Lung (tissue), 12 donors: ENCODE results near the gene DTX4. TPM values are rescaled to one million over a fixed set of nuclear protein-coding genes. Genes with fewer than 3 reads are reported as not detected.

Source experiments
- ATAC-seq: fragments of 200-7000 bp; cut with Tn5 transposase; one replicate; pipeline ENCODE4 v1.9.1; 2020; ENCODE audit warnings: moderate number of reproducible peaks; ENCODE audit not compliant: insufficient read depth, low FRiP score
- DNase-seq, 3 donors: peaks; one replicate each; pipeline ENCODE4 v3.0.0-alpha.2; 2013 to 2017
- H3K27ac ChIP-seq, 2 donors: one replicate each; pipeline ENCODE4 v1.5.1; 2013; ENCODE audit warnings: mild to moderate bottlenecking in 2 of 2, moderate library complexity in 2 of 2, control low read depth in 1 of 2, inconsistent platforms in 1 of 2, low read depth in 1 of 2, low read length in 1 of 2
- H3K27me3 ChIP-seq, 3 donors: one replicate each; pipeline ENCODE4 v1.5.1; 2013; ENCODE audit warnings: low read length in 2 of 3; ENCODE audit not compliant: control insufficient read depth in 3 of 3, insufficient read depth in 3 of 3
- H3K36me3 ChIP-seq, 4 donors: one replicate each; pipeline ENCODE4 v1.5.1; 2013; ENCODE audit warnings: low read length in 4 of 4, mild to moderate bottlenecking in 1 of 4, moderate library complexity in 1 of 4; ENCODE audit not compliant: control insufficient read depth in 4 of 4, insufficient read depth in 4 of 4
- H3K4me1 ChIP-seq, 5 donors: one replicate each; pipeline ENCODE4 v1.5.1; 2013; ENCODE audit warnings: low read length in 5 of 5, mild to moderate bottlenecking in 2 of 5, moderate library complexity in 1 of 5; ENCODE audit not compliant: control insufficient read depth in 5 of 5, insufficient read depth in 5 of 5
- H3K4me3 ChIP-seq: one replicate; pipeline ENCODE4 v1.5.1; 2013; ENCODE audit warnings: mild to moderate bottlenecking, control low read depth, moderate library complexity
- H3K9ac ChIP-seq, 2 donors: one replicate each; pipeline ENCODE4 v1.5.1; 2013; ENCODE audit warnings: low read length in 2 of 2, control low read depth in 1 of 2; ENCODE audit not compliant: insufficient read depth in 1 of 2
- H3K9me3 ChIP-seq, 4 donors: one replicate each; pipeline ENCODE4 v1.5.1; 2013; ENCODE audit warnings: low read length in 3 of 4, mild to moderate bottlenecking in 1 of 4, moderate library complexity in 1 of 4; ENCODE audit not compliant: control insufficient read depth in 4 of 4, insufficient read depth in 3 of 4
- CTCF ChIP-seq: IDR thresholded peaks from 2 replicates; pipeline ENCODE4 v1.5.1; 2012; ENCODE audit warnings: mild to moderate bottlenecking; ENCODE audit errors: control extremely low read depth, extremely low read depth
- WGBS, 2 donors: extraction: QIAGEN DNeasy Blood & Tissue Kit; methylation state at CpG; one replicate each; pipeline ENCODE4 v1.1.7; 2013; 5-methylcytosine and 5-hydroxymethylcytosine counted together
- polyA plus RNA-seq, 2 donors: library from polyadenylated mRNA; stranded (reverse); fragments of 200-250 nt; gene quantifications; one replicate each; pipeline ENCODE4 v1.2.1, GENCODE V29; 2013
- total RNA-seq, 2 donors: library from RNA; depleted of rRNA in 1 of 2; stranded (reverse); fragments of >200 nt in 1 of 2; gene quantifications; one replicate each; pipeline ENCODE4 v1.2.1, GENCODE V29; 2014 to 2021
- donor health status: control.
- donor health status: control.
- donor health status: Bipolar disorder and iron deficiency.
- donor health status: healthy.
- donor health status: DM: yes; HTN: yes; CAD: no.

DTX4 gene
- total and polyA plus RNA-seq, 4 donors: 14.7 to 51.6 (median 34.8) TPM

GRCh38 chr11:59208956-59209355 lies 37.0 kb downstream of the DTX4 start:
- Histone ChIP-seq H3K4me3 (no peak overlapping the region), H3K27me3 (no peaks in the 10 kb centered on the region), H3K9ac (no peak overlapping the region), H3K9me3 (no peaks in the 10 kb centered on the region), H3K4me1 (peaks cover 0 to 10% (median 6%) of the 10 kb centered on the region in 5 donors), H3K27ac (no peak overlapping the region), H3K36me3 (peaks cover 0 to 35% (median 22%) of the 10 kb centered on the region in 4 donors)
- DNase-seq: no peak
- 31 to 77% methylated on average over 2 of the region's 2 CpGs for WGBS, 2 donors
- peak; percentile 63 for ATAC-seq
- TF ChIP-seq CTCF: no peak

DNA sequence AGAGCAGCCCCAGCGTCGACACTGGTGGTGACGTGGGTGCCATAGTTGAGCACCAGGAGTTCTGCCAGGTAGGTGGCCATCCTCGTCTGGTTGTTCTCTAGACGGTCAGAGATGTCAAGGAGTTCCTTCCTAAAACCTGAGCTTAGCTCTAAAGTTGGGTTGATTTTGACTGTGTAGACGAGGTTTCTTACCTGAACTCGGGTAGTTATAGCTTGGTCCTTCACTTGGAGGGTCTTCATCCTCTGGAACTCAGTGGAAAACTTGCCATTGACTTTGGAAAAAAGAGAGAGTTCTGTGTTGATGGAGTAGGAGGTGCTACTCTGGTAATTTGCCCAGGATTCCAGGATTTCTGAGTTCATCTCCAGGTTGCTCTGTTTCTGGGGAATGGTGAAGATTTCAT lies 40.3 kb downstream of the DTX4 start:
- 87 to 91% methylated on average over 7 of the region's 7 CpGs for WGBS, 2 donors
- Histone ChIP-seq H3K36me3 (peaks cover 0 to 7% (median 1%) of the 10 kb centered on the region in 4 donors), H3K9me3 (no peaks in the 10 kb centered on the region), H3K27ac (peak overlapping the region in 1 of 2 donors; percentile 56), H3K27me3 (no peaks in the 10 kb centered on the region), H3K4me1 (peaks cover 0 to 19% (median 4%) of the 10 kb centered on the region in 5 donors), H3K9ac (no peak overlapping the region), H3K4me3 (no peak overlapping the region)
- ATAC-seq: no peak
- no peak for TF ChIP-seq CTCF
- DNase-seq: no peak

DNA sequence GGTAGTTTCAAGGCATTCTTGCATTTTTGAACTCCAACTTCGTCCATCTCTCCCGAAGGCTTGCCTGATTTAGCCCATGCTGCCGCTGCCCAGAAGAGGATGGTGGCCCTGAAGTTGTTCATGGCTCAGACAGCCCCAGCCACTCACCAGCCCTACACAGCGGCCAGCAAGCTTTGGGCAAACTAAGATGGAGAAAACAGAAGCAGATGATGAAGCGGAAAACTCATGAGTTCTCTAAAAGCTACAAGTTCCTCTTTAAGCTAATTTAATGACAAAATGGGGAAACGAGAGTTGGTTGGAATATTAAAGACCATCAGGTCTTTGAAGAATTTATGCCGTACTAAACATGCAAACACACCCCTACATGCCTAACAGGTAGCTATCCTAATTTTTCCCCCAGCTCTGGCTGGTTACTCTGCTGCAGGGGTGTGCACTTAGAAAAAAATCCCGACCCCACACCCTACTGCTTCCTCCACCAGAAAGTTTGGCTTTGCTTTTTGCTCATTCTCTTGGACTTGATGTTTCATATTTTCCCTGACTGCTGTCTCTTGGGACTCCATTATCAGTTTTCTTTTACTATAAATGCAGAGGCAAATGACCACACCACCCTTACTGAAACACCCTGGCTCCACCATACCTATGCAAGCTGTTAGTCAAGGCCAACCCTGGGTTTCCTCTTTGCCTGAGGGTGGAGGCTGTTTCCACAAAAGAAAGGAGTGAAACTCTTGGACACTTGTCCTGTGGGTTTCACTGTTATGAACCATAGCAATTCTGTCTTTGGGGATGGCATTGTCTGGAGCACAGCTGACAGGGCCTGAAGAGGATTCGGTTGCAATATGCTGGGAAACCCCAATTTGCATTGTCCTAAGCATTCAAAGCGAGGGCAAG lies 41.1 kb downstream of the DTX4 start, which contains the start of gene MPEG1:
MPEG1 (minus strand) TSS at position 184 of the 888 bp plus-strand sequence; CDS start at position 122, 62 bp downstream.
- Histone ChIP-seq H3K27me3 (no peaks in the 10 kb centered on the region), H3K27ac (peak within 1 kb of the TSS in 1 of 2 donors; percentile 56), H3K9ac (no peak within 1 kb of the TSS), H3K4me3 (no peak within 1 kb of the TSS), H3K9me3 (no peaks in the 10 kb centered on the region), H3K4me1 (peaks cover 0 to 21% (median 4%) of the 10 kb centered on the region in 5 donors), H3K36me3 (peaks cover 0 to 7% (median 0%) of the 10 kb centered on the region in 4 donors)
- no peak for DNase-seq
- 66 to 81% methylated on average over 10 of the region's 10 CpGs for WGBS, 2 donors
- TF ChIP-seq CTCF: no peak
- ATAC-seq: peak; percentile 6
